Hypothalamus (tissue), 51 donors: ENCODE data around the gene INPP4A.

Experiments
- DNase-seq, 51 donors: peaks; one replicate each; lab custom pipeline; 2025; lab: John Stamatoyannopoulos, UW

Gene INPP4A

GRCh38 chr2:98458667-98459380 lies 14.2 kb downstream of the INPP4A start:
- no peak for DNase-seq

GRCh38 chr2:98459496-98460175 lies 15.0 kb downstream of the INPP4A start:
- no peak for DNase-seq

- no peak for DNase-seq
These were observed 16.2 kb downstream of the INPP4A start for GRCh38 chr2:98460573-98461497.

GRCh38 chr2:98461498-98462049 lies 16.9 kb downstream of the INPP4A start:
- DNase-seq = peak in 21 of 51 donors; percentile 7 to 66 (median 39)

- no peak for DNase-seq
These were observed 18.4 kb downstream of the INPP4A start for GRCh38 chr2:98463081-98463481.

GRCh38 chr2:98463551-98463971 lies 18.9 kb downstream of the INPP4A start:
- DNase-seq = no peak

GRCh38 chr2:98463988-98464771 lies 19.5 kb downstream of the INPP4A start:
- DNase-seq = no peak

- DNase-seq = no peak
These were observed 20.2 kb downstream of the INPP4A start for GRCh38 chr2:98464772-98465310.

- peak in 21 of 51 donors; percentile 6 to 52 (median 26) for DNase-seq
These were observed 21.0 kb downstream of the INPP4A start for GRCh38 chr2:98465456-98466226.

GRCh38 chr2:98467082-98467536 lies 22.5 kb downstream of the INPP4A start:
- DNase-seq = no peak

GRCh38 chr2:98467652-98468051 lies 23.0 kb downstream of the INPP4A start:
- no peak for DNase-seq

- peak in 1 of 51 donors; percentile 30 for DNase-seq
These were observed 24.1 kb downstream of the INPP4A start for GRCh38 chr2:98468621-98469236.

- no peak for DNase-seq
These were observed 25.3 kb downstream of the INPP4A start for GRCh38 chr2:98469862-98470544.

- DNase-seq = no peak
These were observed 26.2 kb downstream of the INPP4A start for GRCh38 chr2:98470851-98471255.

- no peak for DNase-seq
These were observed 26.9 kb downstream of the INPP4A start for GRCh38 chr2:98471402-98472131.

GRCh38 chr2:98472132-98472650 lies 27.5 kb downstream of the INPP4A start:
- DNase-seq = no peak
